GM12878 (cell line): Measurements from ENCODE around the gene GAS2L2.

Experiments
- CHD1 ChIP-seq: IDR thresholded peaks from 2 replicates; pipeline ENCODE4 v1.6.1; 2012; ENCODE audit warnings: low read depth, low read length, improper control_type of control experiment
- EZH2 ChIP-seq: IDR thresholded peaks from 2 replicates; pipeline ENCODE4 v1.6.1; 2012; ENCODE audit warnings: low read depth, mild to moderate bottlenecking, control low read depth, inconsistent platforms, low read length, borderline replicate concordance; ENCODE audit not compliant: control insufficient read depth
- KDM1A ChIP-seq: fragments of 200-600 bp; sonication (generic); IDR thresholded peaks from 2 replicates; pipeline ENCODE4 v1.6.1; 2016; ENCODE audit warnings: borderline replicate concordance
- MTA3 ChIP-seq: IDR thresholded peaks from 2 replicates; pipeline ENCODE4 v1.6.1; 2012; ENCODE audit warnings: low read length, inconsistent platforms, borderline replicate concordance
- POLR2A ChIP-seq: IDR thresholded peaks from 2 replicates; pipeline ENCODE4 v1.6.1; 2011; ENCODE audit warnings: low read depth, mild to moderate bottlenecking, low read length
- SIN3A ChIP-seq: IDR thresholded peaks from 2 replicates; pipeline ENCODE4 v1.6.1; 2012; ENCODE audit warnings: low read depth, low read length, improper control_type of control experiment
- SRF ChIP-seq, 2 experiments: IDR thresholded peaks; 2 replicates each; pipeline ENCODE4 v1.6.1; 2011; ENCODE audit warnings: low read depth in 2 of 2, low read length in 2 of 2, mild to moderate bottlenecking in 1 of 2, moderate library complexity in 1 of 2
- TCF12 ChIP-seq: IDR thresholded peaks from 2 replicates; pipeline ENCODE4 v1.6.1; 2011; ENCODE audit warnings: low read depth, mild to moderate bottlenecking, low read length
- ZSCAN29 ChIP-seq: fragments of 450-650 bp; IDR thresholded peaks from 2 replicates; pipeline ENCODE4 v1.6.1; 2017; ENCODE audit warnings: mild to moderate bottlenecking, moderate library complexity
- TF ChIP-seq, protein P1 (sequence below), 3 experiments: IDR thresholded peaks in 2 of 3; conservative IDR thresholded peaks in 1 of 3; 2 replicates each; pipeline ENCODE4 v1.5.1; 2011; ENCODE audit warnings: low read depth in 3 of 3, low read length in 3 of 3, mild to moderate bottlenecking in 3 of 3, control low read depth in 2 of 3, moderate library complexity in 2 of 3, inconsistent platforms in 1 of 3, mixed read lengths in 1 of 3; ENCODE audit not compliant: control insufficient read depth in 2 of 3, insufficient read depth in 1 of 3; ENCODE audit errors: extremely low read depth in 1 of 3
- TF ChIP-seq, protein P2 (sequence below): IDR thresholded peaks from 2 replicates; pipeline ENCODE4 v1.6.1; 2012; ENCODE audit warnings: mild to moderate bottlenecking, low read depth, low read length

DNA sequence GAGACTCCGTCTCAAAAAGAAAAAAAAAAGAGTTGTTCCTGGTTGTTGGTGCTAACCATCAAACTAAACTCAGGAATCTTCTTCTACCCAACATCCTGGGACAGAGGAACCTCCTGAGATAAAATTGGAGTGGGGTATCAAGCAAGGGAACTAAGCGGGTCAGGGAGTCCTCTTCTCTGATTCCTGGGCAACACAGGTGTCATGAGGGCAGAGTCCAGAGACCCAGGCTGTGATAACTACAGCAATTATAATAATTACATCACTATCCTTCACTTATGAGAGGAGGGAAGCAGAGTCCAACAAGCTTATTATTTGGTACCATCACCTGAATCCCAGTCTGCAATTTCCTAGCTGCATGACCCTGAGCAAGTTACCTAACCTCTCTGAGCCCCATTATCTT is 15.8 kb upstream of the GAS2L2 start:
- TF ChIP-seq ZSCAN29 (no peak), TCF12 (no peak), SIN3A (no peak), CHD1 (no peak), POLR2A (no peak), MTA3 (no peak), EZH2 (no peak), KDM1A (no peak), SRF (IDR thresholded peaks at IDR 0.05; ENCODE audit: low read depth in 2 of 2, low read length in 2 of 2) (no peak)
- TF ChIP-seq, protein P1, sequence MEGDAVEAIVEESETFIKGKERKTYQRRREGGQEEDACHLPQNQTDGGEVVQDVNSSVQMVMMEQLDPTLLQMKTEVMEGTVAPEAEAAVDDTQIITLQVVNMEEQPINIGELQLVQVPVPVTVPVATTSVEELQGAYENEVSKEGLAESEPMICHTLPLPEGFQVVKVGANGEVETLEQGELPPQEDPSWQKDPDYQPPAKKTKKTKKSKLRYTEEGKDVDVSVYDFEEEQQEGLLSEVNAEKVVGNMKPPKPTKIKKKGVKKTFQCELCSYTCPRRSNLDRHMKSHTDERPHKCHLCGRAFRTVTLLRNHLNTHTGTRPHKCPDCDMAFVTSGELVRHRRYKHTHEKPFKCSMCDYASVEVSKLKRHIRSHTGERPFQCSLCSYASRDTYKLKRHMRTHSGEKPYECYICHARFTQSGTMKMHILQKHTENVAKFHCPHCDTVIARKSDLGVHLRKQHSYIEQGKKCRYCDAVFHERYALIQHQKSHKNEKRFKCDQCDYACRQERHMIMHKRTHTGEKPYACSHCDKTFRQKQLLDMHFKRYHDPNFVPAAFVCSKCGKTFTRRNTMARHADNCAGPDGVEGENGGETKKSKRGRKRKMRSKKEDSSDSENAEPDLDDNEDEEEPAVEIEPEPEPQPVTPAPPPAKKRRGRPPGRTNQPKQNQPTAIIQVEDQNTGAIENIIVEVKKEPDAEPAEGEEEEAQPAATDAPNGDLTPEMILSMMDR (IDR thresholded peaks at IDR 0.05 in 2 of 3, conservative IDR thresholded peaks at IDR 0.05 in 1 of 3; ENCODE audit: control insufficient read depth in 2 of 3, extremely low read depth in 1 of 3, insufficient read depth in 1 of 3, low read depth in 3 of 3, low read length in 3 of 3), result no peak
- TF ChIP-seq, protein P2, sequence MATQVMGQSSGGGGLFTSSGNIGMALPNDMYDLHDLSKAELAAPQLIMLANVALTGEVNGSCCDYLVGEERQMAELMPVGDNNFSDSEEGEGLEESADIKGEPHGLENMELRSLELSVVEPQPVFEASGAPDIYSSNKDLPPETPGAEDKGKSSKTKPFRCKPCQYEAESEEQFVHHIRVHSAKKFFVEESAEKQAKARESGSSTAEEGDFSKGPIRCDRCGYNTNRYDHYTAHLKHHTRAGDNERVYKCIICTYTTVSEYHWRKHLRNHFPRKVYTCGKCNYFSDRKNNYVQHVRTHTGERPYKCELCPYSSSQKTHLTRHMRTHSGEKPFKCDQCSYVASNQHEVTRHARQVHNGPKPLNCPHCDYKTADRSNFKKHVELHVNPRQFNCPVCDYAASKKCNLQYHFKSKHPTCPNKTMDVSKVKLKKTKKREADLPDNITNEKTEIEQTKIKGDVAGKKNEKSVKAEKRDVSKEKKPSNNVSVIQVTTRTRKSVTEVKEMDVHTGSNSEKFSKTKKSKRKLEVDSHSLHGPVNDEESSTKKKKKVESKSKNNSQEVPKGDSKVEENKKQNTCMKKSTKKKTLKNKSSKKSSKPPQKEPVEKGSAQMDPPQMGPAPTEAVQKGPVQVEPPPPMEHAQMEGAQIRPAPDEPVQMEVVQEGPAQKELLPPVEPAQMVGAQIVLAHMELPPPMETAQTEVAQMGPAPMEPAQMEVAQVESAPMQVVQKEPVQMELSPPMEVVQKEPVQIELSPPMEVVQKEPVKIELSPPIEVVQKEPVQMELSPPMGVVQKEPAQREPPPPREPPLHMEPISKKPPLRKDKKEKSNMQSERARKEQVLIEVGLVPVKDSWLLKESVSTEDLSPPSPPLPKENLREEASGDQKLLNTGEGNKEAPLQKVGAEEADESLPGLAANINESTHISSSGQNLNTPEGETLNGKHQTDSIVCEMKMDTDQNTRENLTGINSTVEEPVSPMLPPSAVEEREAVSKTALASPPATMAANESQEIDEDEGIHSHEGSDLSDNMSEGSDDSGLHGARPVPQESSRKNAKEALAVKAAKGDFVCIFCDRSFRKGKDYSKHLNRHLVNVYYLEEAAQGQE, result no peak
